AG08395 (cell line): ENCODE results near the gene RNLS.

ENCODE experiments used
- DNase-seq: peaks from one replicate; pipeline ENCODE4 v3.0.0; 2012; ENCODE audit warnings: mixed read lengths, low spot score

The RNLS gene

DNA sequence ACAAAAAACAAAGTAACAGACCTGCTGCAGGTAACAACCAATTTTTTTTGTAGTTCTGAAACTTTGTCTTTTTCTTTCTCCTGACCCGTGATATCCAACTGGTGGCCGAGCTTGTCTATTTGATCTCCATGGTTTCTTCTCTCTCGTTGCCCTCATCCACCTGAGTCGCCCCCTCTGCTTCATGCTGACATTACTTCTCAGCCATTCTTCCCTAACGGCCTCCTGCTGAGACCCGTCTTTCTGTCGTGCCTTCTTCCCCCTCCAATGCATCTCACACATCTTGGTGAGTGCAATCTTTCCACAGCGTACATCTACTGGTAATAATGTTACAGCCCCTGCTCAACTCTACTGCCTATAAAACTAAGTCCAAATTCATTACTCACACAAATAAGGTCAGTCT lies 352.9 kb downstream of the RNLS start:
- no peak for DNase-seq

- no peak for DNase-seq
Measured at GRCh38 chr10:88228130-88228529, 355.0 kb downstream of the RNLS start.

DNA sequence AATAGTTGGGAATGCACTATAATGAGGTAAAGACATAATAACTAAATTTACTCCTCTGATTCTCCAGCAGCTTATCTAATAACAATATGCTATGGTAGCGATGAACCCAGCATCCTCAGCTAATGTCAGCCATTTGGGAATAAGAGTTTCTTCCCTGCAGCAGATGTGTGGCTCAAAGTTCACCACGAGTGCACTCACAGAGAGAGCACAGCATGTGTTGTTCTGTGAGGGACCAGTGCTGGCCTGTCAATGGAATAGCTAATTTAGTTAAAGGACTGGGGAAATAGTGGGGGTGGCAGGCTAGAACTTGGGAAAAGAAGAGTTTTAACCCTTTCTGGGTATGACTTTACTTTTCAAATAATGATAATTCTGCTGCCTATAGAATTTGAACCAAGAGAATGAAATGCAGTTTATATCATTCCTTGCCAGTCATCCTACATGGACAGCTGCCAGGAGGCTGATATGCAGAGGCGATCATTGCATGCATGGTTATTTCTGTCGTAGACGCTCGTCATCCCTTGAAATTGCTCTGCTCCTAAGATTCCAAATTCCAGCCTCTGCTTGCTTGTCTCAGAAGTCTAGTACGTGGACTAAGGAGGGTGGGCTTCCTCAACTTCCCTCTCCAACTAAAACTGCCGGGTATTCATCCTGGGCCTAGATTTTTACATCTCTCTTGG lies 355.6 kb downstream of the RNLS start:
- DNase-seq: no peak

DNA sequence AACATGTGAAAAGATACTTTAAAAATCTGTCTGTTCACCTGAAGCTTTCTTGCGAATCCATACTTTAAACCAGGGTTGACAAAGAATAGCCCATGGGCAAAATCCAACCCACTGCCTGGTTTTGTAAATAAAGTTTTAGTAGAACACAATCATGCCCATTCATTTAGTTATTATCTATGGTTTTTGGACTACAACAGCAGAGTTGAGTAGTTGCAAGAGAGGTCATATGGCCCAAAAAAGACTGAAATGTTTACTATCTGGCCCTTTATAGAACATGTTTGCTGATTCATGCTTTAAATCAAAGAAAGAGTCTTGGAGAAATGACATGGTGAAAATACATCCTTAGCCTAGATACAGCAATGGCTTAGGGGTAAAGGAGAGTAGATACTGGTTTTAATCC lies 356.2 kb downstream of the RNLS start:
- no peak for DNase-seq

DNA sequence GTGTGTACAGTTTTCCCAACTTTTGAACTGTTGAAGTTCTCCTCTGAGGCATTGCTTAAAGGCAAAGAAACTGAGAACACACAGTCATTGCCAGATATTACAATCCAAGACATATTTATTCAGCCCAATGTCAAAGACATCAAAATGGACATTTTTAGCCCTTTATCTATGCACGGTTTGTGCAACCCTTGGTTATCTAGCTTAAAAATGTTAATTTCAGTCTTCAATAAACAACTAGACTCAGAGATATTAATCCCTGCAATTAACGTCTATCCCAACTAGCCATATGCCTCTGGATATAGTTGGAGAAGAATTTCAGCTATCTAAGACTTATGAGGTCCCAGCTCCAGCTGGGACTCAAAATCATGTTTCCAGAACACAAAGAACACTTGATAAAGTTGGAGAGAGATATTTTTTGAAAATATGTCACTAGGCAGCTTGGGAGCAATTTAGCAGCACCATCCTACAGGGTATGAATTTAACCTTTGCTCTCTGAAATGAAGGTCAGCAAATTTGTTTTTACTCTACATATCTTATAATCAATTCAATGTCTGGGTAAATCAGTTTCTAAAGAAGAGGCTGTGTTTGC lies 357.0 kb downstream of the RNLS start:
- DNase-seq: no peak
